ENCODE measurements around the gene KRT73. TPM values are rescaled to one million over a fixed set of nuclear protein-coding genes. Genes with fewer than 3 reads are reported as not detected.

KRT73 gene
- total RNA-seq, 1 experiment from 2014 or later: not detected

GRCh38 chr12:52581066-52581465, 37.3 kb downstream of the KRT73 start:
- in situ Hi-C loops (cut with HindIII; ENCODE audit: low sequenced_read_pairs): no loop called here
- DNase-seq (ENCODE audit: low spot score): no peak

GRCh38 chr12:52580496-52580895, 37.9 kb downstream of the KRT73 start:
- DNase-seq (ENCODE audit: low spot score): no peak
- in situ Hi-C loops (cut with HindIII; ENCODE audit: low sequenced_read_pairs): no loop called here

DNA sequence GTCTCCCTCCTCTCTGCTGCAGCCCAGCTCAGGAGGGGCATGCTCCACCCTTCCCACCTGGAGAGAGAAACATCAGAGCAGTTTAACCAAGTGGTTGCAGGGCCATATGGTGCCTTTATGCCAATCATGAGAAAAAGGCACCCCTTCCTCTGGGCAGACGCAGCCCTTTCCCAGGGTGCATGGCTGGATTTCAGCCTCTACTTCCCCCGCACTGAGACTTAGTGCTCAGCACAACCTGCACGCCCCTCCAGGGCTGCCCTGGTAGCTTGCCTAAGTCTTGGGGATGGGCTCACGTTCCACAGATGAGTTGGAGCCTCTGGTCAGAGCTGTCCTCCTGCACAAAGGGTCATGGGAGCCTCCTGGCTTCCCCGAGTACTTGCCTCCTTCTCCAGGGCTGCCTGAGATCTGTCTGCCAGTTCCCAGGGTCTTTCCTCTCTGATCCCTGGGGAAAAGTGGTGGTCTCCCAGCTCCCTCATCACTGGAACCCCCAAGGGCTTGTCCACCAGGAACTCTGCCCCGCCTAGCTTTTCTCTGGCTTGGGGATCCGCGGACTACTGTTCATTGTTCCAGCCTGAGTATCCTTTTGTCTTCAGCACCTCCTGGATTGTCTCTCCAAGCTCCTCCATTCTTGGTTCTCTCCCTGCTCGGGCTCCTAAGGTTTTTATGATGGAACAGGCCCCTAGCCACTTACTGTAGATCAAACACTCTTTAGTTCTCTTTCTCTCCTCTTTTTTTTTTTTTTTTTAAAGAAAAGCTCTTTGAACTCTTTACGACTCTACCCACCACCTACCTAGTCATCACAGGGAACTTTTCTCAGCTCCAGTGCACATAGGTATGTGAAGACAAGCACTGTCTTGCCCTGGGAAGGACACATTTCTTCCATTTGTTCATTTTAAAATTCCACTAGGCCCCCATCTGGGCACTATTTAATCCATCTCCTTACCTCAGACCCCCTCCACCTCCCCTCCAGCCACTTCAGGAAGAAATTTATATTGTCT, 38.6 kb downstream of the KRT73 start:
- no peak for DNase-seq (ENCODE audit: low spot score)
- in situ Hi-C loops (cut with HindIII; ENCODE audit: low sequenced_read_pairs): no loop called here

- in situ Hi-C loops (cut with HindIII; ENCODE audit: low sequenced_read_pairs): no loop called here
Observed at GRCh38 chr12:52578469-52578868, 39.9 kb downstream of the KRT73 start.

DNA sequence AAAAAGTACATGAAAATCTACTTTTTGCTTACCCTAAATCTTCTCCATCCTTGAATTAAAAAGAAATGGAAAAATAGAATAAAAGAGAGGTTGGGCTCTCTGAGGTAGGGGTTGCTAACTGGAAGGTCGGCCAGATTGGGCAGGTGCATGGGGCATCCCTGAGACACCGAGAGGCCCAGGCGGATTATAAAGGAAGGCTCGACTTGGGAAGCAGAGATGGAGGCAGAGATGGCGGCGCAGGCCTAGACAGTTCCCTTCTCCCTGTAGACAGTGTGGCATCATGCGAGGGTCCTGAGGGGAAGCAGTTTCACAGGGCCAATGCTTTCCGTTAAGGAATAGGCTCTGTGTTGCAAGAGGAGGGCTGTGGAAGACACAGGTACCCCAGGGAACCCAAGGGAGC, 41.0 kb downstream of the KRT73 start:
- in situ Hi-C loops (cut with HindIII; ENCODE audit: low sequenced_read_pairs): no loop called here
- no peak for DNase-seq (ENCODE audit: low spot score)

More at GRCh38 chr12:52578469-52578868, 39.9 kb downstream of the KRT73 start:
- DNase-seq (ENCODE audit: low spot score): no peak

- DNase-seq (ENCODE audit: low spot score): no peak
- in situ Hi-C loops (cut with HindIII; ENCODE audit: low sequenced_read_pairs): no loop called here
Observed at GRCh38 chr12:52575948-52576347, 42.4 kb downstream of the KRT73 start.

DNA sequence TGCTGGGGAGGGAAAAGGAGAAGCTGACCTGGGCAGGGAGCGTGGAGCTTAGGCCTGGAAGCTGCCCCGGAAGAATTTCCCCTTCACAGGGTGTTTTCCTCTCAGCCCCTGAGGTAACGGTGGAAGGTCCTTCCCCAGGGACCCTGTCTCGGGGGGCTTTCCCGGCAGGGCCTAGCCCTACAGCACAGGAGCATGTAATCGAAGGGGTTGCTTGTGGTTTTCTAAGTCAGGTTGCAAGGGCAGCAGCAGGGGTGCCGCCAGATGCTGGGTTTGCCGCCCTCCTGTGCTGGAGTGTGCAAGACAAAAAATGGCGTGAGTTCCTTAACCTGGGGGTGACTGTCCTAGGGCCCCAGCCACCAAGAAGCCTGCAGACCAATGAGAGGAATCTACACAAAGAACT, 43.1 kb downstream of the KRT73 start:
- in situ Hi-C loops (cut with HindIII; ENCODE audit: low sequenced_read_pairs): no loop called here
- DNase-seq (ENCODE audit: low spot score): no peak

DNA sequence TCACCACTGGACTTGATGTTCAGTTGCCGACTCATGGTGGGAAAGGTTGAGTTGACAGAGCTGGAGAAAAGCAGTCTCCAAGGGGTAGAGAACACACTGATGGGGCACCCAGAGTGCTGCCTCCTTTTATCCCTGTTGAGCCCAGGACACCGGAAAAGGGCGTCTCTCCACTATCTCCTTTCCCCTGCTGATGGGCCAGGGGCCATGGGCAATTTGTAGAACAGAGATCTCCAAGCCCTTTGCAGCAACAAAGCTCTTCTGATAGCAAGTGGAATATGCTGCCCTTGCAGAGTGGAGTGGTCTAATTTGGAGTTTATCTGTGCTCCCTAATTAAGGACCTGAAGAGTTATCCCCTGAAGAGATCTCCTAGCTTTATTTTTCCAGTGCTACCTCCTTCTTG, 44.6 kb downstream of the KRT73 start, which contains the start of gene KRT74:
Gene KRT74, minus strand, starts transcription at position 101 of the 400 bp plus-strand sequence. Its CDS starts 66 bp downstream, at position 35.
- in situ Hi-C loops (cut with HindIII; ENCODE audit: low sequenced_read_pairs): no loop called here
- DNase-seq (ENCODE audit: low spot score): no peak

GRCh38 chr12:52573306-52573705, 45.1 kb downstream of the KRT73 start:
- in situ Hi-C loops (cut with HindIII; ENCODE audit: low sequenced_read_pairs): no loop called here
- no peak for DNase-seq (ENCODE audit: low spot score)

GRCh38 chr12:52570511-52570910, 47.8 kb downstream of the KRT73 start:
- DNase-seq (ENCODE audit: low spot score): no peak
- in situ Hi-C loops (cut with HindIII; ENCODE audit: low sequenced_read_pairs): no loop called here

DNA sequence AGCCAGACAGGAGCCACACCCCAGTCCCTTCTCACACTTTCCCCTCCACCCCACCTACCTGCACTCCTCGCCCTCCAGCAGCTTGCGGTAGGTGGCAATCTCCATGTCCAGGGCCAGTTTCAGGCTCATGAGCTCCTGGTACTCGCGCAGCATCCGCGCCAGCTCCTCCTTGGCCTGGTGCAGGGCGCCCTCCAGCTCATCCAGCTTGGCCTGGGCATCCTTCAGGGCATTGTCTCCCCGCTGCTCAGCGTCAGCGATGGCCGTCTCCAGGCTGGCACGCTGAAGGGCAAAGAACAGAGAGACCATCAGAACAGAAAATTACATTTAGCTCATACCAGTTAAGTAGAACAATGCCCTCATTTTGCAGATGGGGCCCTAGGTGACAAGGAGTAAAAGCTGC, 50.2 kb downstream of the KRT73 start:
- DNase-seq (ENCODE audit: low spot score): no peak
- in situ Hi-C loops (cut with HindIII; ENCODE audit: low sequenced_read_pairs): no loop called here

- DNase-seq (ENCODE audit: low spot score): no peak
- in situ Hi-C loops (cut with HindIII; ENCODE audit: low sequenced_read_pairs): no loop called here
Observed at GRCh38 chr12:52566847-52567291, 51.5 kb downstream of the KRT73 start.

- no peak for DNase-seq (ENCODE audit: low spot score)
- in situ Hi-C loops (cut with HindIII; ENCODE audit: low sequenced_read_pairs): no loop called here
Observed at GRCh38 chr12:52564582-52564981, 53.8 kb downstream of the KRT73 start.

DNA sequence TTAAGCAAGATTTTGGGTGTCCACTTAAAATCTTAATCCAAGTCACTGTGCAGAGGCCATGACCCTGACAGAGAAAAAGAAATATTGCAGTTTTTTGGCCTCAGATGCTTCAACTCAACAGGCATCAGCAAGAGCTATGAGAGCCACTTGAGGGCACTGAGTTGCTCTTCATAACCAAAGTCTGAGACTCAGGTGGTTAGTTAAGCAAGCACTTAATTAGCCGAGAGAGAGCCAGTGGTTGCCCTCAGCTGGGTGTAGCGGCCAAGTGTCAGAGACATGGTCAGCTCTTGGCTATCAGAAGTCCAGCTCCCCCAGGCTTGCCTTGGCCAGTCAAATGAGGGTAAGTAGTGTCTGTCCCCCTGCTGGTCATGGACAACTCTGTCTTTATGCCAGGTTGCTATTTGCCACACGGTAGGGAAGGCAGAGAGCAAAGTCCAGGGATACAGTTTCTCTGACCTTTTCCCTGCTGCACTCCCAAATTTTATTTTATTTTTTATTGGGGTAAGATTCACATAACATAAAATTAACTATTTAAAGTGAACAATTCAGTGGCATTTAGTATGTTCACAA, 56.4 kb downstream of the KRT73 start:
- DNase-seq (ENCODE audit: low spot score): no peak
- in situ Hi-C loops (cut with HindIII; ENCODE audit: low sequenced_read_pairs): no loop called here

DNA sequence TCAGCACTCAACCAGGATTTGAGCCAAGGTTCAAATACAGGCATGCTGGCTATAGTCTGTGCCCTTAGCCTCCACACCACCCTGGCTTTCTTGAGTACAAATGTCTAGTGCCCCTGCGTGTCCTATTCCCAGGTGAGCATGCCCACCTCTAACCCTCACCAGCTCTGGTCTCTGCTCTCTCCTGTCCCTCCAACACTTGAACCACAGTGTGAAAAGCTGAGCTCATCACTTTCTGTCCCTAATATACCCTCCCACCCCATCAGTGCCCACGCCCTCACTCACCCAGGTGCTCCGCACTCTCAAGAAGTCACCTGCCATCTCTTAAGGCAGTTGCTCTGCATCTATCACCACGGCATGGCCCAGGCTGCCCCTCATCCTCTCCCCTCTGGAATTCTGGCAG, 58.4 kb downstream of the KRT73 start:
- DNase-seq (ENCODE audit: low spot score): no peak
- in situ Hi-C loops (cut with HindIII; ENCODE audit: low sequenced_read_pairs): no loop called here

DNA sequence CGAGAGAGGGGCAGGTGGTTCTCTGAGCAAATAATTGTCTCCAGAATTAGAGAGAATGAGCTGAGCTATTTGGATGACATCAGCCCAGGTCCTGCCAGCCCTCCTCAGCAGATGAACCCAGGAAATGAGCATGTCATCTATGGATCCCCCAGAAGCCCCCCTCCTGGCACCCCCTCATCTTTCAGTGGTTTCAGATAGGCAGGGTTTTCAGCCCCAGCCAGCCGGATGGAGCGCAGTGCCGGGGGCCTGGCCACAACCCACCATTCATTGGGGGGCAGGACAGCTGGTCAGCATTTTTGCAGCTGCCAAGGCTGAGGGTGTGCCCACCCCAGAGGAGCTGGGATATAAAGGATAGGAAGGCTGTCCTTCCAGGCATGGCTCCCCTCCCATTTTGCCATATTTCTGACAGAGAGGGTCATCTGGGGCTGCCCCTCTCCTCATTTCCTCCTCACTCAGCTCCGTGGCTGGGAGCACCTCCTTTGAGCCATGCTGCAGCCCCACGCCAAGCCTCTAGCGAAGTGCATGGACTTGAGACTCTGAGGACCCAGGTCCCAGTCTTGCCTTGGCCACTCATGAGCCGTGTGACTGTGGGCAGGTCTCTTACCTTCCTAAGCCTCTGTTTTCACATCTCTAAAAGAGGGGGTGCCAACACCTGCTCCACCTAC, 59.4 kb downstream of the KRT73 start:
- in situ Hi-C loops (cut with HindIII; ENCODE audit: low sequenced_read_pairs): no loop called here
- no peak for DNase-seq (ENCODE audit: low spot score)

Data from G401 (cell line).